Retinal pigment epithelial cell (primary cell): ENCODE measurements around the gene FBXL19.
"Not testable (repeated sequence)": the region's sequence is repeated elsewhere in the genome, so short reads cannot be mapped to it uniquely, and the experiment has no call there.

Source experiments
- DNase-seq: peaks from one replicate; pipeline ENCODE4 v3.0.0-alpha.2; 2010; ENCODE audit warnings: low read depth
- H3K4me3 ChIP-seq: 2 replicates; pipeline ENCODE4 v1.5.1; 2011; ENCODE audit warnings: mild to moderate bottlenecking, low read length, control low read depth, moderate library complexity
- TF ChIP-seq, protein P1 (sequence below): conservative IDR thresholded peaks from 2 replicates; pipeline ENCODE4 v1.5.1; 2011; ENCODE audit warnings: low read depth, low read length, control low read depth, inconsistent platforms

The FBXL19 gene

DNA sequence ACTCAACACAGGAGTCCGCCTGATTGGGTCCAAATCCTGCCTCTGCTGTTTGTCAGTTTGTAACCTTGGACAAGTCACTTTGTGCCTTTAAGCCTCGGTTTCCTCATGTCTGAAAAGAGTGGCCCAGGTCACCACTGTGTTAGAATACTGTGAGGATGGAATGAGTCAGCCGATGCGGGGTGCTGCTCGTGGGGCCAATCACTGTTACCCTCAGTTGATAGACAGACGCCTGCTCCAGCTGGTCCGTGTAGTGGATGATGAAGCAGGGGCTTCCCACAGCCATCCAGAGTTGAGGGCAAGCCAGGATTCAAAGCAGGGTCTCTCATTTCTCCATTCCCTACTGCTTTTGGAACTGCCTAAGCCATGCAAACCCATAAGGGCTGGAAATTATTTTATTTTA is 5.8 kb downstream of the FBXL19 start:
- DNase-seq, result no peak
- no peak overlapping the region for H3K4me3 ChIP-seq
- TF ChIP-seq, protein P1, sequence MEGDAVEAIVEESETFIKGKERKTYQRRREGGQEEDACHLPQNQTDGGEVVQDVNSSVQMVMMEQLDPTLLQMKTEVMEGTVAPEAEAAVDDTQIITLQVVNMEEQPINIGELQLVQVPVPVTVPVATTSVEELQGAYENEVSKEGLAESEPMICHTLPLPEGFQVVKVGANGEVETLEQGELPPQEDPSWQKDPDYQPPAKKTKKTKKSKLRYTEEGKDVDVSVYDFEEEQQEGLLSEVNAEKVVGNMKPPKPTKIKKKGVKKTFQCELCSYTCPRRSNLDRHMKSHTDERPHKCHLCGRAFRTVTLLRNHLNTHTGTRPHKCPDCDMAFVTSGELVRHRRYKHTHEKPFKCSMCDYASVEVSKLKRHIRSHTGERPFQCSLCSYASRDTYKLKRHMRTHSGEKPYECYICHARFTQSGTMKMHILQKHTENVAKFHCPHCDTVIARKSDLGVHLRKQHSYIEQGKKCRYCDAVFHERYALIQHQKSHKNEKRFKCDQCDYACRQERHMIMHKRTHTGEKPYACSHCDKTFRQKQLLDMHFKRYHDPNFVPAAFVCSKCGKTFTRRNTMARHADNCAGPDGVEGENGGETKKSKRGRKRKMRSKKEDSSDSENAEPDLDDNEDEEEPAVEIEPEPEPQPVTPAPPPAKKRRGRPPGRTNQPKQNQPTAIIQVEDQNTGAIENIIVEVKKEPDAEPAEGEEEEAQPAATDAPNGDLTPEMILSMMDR, result no peak

DNA sequence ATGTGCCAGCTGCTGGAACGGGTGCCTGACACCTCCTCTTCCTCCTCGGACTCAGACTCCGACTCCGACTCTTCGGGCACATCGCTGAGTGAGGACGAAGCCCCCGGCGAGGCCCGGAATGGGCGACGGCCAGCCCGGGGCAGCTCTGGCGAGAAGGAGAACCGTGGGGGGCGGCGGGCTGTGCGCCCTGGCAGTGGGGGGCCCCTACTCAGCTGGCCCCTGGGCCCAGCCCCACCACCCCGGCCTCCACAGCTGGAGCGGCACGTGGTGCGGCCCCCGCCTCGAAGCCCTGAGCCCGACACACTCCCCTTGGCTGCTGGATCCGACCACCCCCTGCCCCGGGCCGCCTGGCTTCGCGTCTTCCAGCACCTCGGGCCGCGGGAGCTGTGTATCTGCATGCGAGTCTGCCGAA is 6.8 kb downstream of the FBXL19 start:
- DNase-seq, result no peak
- no peak overlapping the region for H3K4me3 ChIP-seq
- TF ChIP-seq, protein P1, result no peak

DNA sequence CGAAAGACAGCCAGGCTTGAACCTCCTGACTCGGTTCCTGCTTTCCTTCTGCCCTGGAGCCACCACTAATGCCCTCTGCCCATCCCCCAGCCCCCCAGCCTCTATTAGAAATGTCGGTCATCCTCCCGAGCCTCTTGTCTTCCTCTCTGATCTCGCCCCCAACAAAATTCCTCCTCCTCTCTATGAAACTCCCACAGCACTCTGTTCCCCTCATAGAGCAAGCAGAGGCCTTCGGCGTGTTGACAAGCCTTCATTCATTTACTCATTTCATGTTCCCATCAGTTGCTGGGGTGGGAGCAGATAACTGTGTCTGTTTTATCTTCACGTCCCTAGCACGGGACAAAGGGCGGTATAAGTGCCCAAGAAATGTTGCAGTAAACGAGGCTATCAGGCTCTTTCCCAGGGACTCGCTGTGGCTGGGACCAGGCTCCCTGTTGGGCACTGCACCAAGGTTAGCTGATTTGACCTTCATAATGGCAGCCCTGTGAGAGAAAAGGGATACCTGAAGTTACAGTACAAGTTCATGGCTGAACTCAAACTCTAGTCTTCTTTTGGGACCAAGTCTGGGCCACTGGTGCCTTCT is 7.8 kb downstream of the FBXL19 start:
- TF ChIP-seq, protein P1, result no peak
- DNase-seq, result no peak
- no peak overlapping the region for H3K4me3 ChIP-seq

DNA sequence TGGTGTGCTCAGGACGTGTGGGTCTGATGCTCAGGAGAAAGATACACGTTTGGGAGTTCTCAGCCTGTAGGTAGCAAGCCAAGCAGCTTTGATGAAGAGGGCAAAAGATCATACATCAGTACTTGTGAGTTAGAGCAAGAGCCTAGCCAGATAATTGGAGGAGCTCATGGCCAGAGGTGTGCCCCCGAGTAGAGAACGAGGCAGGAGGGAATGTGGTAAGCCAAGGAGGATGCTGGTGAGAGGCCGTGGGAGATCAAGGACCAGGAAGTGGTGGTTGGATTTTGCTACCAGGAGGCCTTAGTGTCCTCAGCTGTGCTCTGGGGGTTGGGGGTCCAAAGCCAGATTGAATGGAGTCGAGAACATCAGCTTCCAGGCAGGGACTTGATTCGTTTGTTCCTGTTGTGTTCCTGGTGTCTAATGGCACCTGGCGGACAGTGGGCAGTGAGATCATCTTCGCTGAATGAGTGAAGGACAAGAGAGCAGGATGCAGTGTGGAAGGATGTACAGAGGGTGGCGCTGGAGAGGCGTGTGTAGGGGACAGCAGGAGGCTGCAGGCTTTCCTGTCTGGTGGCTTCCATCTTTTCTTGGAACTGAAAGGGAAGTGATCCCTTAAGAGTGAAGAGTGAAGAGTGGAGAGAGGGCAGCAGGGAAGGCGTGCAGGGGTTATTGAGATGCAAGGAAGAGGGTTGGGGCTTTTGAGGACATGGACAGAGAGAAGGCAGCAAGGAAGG is 11.6 kb downstream of the FBXL19 start:
- no peak for DNase-seq
- TF ChIP-seq, protein P1, result peak; percentile 71
- H3K4me3 ChIP-seq, result no peak overlapping the region

DNA sequence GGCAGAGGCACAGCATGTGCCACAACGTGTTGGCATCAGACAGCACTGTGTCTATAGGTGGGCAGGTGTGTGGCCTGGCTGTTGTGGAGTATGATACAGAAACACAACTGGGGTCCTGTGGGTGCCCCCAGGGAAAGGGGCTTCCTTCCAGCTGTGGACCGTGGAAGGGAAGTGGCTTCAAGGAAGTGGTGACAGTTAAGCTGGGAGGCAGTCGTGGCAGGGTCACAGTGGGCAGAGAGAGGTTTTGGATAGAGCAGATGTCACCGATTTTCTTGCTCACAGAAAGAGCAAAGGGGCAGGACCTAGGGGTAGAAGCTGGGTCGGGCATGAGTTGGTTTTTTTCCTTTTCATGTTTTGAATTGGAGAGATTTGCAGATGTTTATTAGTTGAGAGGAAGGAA is 14.3 kb downstream of the FBXL19 start:
- TF ChIP-seq, protein P1, result no peak

DNA sequence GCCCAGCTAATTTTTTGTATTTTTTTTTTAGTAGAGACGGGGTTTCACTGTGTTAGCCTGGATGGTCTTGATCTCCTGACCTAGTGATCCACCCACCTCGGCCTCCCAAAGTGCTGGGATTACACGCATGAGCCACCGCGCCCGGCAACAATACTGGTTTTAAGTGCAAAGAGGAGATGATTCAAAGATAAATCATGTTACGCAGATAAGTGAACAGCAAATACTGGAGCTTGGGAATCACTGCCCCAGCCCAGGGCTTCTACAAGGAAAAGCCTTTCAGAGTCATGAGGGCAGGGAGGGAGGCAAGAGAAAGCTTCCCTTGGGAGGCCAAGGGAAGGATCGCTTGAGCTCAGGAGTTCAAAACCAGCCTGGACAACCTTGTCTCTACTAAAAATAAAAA is 16.2 kb downstream of the FBXL19 start:
- H3K4me3 ChIP-seq, DNase-seq: not testable (repeated sequence)

More for the DNA sequence above, 14.3 kb downstream of the FBXL19 start:
- DNase-seq, result no peak
- H3K4me3 ChIP-seq, result no peak overlapping the region

DNA sequence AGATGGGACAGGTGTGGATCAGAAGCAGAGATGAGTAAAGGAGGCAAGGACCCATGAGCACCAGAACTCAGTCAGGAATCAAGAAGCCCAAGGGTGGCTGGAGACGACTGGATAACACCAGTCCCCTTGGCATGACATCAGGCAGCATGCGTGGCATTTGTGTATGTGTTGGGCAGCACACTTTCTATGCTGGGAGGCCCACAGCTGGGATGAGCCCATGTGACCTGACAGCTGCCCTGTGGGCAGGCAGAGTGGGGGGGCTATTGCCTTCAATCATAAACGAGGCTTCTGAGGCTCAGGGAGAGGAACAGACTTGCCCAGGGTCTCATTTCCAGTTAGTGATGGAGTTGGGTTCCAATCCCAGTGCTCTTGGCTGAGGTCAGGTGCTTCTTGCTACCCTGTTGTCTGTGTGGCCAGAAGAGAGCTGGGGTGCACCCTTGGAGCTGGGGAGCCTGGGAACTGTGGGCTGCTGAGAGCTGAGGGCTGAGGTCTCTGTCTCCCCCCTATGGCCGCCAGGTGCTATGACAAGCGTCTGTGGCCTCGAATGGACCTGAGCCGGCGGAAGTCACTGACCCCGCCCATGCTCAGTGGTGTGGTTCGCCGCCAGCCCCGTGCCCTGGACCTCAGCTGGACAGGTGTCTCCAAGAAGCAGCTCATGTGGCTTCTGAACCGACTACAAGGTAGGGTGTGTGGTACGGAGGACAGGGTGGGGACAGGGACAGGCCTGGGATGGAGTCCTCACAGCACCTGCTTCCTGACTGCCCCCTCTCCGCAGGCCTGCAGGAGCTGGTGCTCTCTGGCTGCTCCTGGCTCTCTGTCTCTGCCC is 18.4 kb downstream of the FBXL19 start:
- no peak for DNase-seq
- no peak overlapping the region for H3K4me3 ChIP-seq
- TF ChIP-seq, protein P1, result peak; percentile 94
